Measurements from ENCODE around the gene LMO1. TPM values are rescaled to one million over a fixed set of nuclear protein-coding genes. Genes with fewer than 3 reads are reported as not detected.

LMO1 gene
- total RNA-seq, 1 experiment from 2014 or later, result 0.27 TPM

DNA sequence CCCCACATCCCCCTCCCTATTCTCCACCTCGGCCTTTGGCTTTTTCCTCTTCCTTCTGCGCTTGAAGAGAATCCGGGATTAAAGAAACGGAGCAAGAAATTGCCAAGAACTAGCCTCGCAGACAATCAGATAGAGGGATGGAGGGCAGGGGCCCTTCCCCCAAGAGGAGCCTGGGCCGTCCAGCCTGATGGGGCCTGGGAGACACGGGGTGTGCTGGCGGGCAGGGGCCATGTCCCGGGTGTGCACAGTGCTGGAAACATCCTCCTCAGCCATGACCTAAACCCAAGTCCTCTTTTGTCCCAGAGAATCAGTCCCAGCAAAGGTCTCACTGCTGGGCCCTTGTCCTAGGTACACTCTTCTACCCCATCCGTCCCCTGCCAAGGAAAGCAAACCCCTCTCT, 47.7 kb upstream of the LMO1 start:
- no peaks in the 10 kb centered on the region for H4K20me1 ChIP-seq (ENCODE audit: insufficient read depth)
- no peak overlapping the region for H3K27ac ChIP-seq (ENCODE audit: low read depth, low read length)
- POLR2A ChIA-PET, result no interaction called here
- H3K27me3 ChIP-seq (ENCODE audit: insufficient read depth, low read length), result no peaks in the 10 kb centered on the region
- RAD21 ChIA-PET (ENCODE audit: low non-redundant PET in 1 of 2, low total read pairs in 2 of 2, uncharacterized antibody in 2 of 2, unreplicated experiment in 2 of 2), result no interaction called here
- no TSS peak for BruUV-seq (replicated peaks)
- TF ChIP-seq SIN3A (IDR thresholded peaks at IDR 0.05; ENCODE audit: low read depth), result no peak
- TF ChIP-seq SP1 (IDR thresholded peaks at IDR 0.05; ENCODE audit: low read depth), result no peak
- no peak for TF ChIP-seq ZNF274 (IDR thresholded peaks at IDR 0.05; ENCODE audit: low read depth, low read length)
- TF ChIP-seq EZH2 (IDR thresholded peaks at IDR 0.05), result no peak
- TF ChIP-seq POLR2A (IDR thresholded peaks at IDR 0.05; ENCODE audit: borderline replicate concordance, extremely low read depth, insufficient read depth, insufficient read length), result no peak
- TF ChIP-seq ATF3 (IDR thresholded peaks at IDR 0.05), result no peak
- no peak for TF ChIP-seq TCF7L2 (IDR thresholded peaks at IDR 0.05; ENCODE audit: borderline replicate concordance, extremely low read depth, insufficient read depth, insufficient read length)
- TF ChIP-seq ZBTB33 (IDR thresholded peaks at IDR 0.05; ENCODE audit: extremely low read depth, insufficient replicate concordance, low read length), result no peak
- TF ChIP-seq ZFX (IDR thresholded peaks at IDR 0.05), result no peak
- TF ChIP-seq CBX3 (IDR thresholded peaks at IDR 0.05; ENCODE audit: low read depth), result no peak
- no peak for TF ChIP-seq RAD21 (IDR thresholded peaks at IDR 0.05; ENCODE audit: low read depth)
- no peak for TF ChIP-seq MAX (IDR thresholded peaks at IDR 0.05)
- TF ChIP-seq POLR2AphosphoS5 (IDR thresholded peaks at IDR 0.05; ENCODE audit: low read depth, low read length), result no peak
- no peak for TF ChIP-seq YY1 (IDR thresholded peaks at IDR 0.05; ENCODE audit: extremely low read depth, insufficient replicate concordance, low read depth, low read length)
- TF ChIP-seq EGR1 (IDR thresholded peaks at IDR 0.05; ENCODE audit: low read depth), result no peak
- no peak for TF ChIP-seq CTCF (IDR thresholded peaks at IDR 0.05 in 2 of 3, conservative IDR thresholded peaks at IDR 0.05 in 1 of 3; ENCODE audit: borderline replicate concordance in 1 of 3, insufficient read depth in 1 of 3, low read depth in 2 of 3, low read length in 2 of 3)
- no peak for TF ChIP-seq FOSL1 (IDR thresholded peaks at IDR 0.05; ENCODE audit: low read depth)
- TF ChIP-seq SRF (IDR thresholded peaks at IDR 0.05; ENCODE audit: low read depth), result no peak
- TF ChIP-seq, protein P1, sequence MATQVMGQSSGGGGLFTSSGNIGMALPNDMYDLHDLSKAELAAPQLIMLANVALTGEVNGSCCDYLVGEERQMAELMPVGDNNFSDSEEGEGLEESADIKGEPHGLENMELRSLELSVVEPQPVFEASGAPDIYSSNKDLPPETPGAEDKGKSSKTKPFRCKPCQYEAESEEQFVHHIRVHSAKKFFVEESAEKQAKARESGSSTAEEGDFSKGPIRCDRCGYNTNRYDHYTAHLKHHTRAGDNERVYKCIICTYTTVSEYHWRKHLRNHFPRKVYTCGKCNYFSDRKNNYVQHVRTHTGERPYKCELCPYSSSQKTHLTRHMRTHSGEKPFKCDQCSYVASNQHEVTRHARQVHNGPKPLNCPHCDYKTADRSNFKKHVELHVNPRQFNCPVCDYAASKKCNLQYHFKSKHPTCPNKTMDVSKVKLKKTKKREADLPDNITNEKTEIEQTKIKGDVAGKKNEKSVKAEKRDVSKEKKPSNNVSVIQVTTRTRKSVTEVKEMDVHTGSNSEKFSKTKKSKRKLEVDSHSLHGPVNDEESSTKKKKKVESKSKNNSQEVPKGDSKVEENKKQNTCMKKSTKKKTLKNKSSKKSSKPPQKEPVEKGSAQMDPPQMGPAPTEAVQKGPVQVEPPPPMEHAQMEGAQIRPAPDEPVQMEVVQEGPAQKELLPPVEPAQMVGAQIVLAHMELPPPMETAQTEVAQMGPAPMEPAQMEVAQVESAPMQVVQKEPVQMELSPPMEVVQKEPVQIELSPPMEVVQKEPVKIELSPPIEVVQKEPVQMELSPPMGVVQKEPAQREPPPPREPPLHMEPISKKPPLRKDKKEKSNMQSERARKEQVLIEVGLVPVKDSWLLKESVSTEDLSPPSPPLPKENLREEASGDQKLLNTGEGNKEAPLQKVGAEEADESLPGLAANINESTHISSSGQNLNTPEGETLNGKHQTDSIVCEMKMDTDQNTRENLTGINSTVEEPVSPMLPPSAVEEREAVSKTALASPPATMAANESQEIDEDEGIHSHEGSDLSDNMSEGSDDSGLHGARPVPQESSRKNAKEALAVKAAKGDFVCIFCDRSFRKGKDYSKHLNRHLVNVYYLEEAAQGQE (IDR thresholded peaks at IDR 0.05; ENCODE audit: low read depth), result no peak
- intact Hi-C loops (cut with micrococcal nuclease), result no loop called here
- no peaks in the 10 kb centered on the region for H3K36me3 ChIP-seq (ENCODE audit: control insufficient read depth in 1 of 2, insufficient read depth in 2 of 2, low read length in 2 of 2)
- CTCF ChIA-PET, result no interaction called here
- no peak overlapping the region for H3K4me2 ChIP-seq (ENCODE audit: low read length)
- H3K4me1 ChIP-seq (ENCODE audit: control insufficient read depth in 1 of 2, insufficient read depth in 2 of 2, low read length in 2 of 2), result no peaks in the 10 kb centered on the region
- no peak for DNase-seq (ENCODE audit: low read depth, low spot score)
- H3K9ac ChIP-seq (ENCODE audit: low read length), result no peak overlapping the region
- no peak overlapping the region for H2AFZ ChIP-seq (ENCODE audit: low read depth, low read length, poor library complexity, severe bottlenecking)
- no peaks in the 10 kb centered on the region for H3K9me3 ChIP-seq (ENCODE audit: control insufficient read depth in 1 of 2, insufficient read depth in 1 of 2, low read depth in 1 of 2, low read length in 2 of 2)
- H3K4me3 ChIP-seq (replicated peaks in 1 of 2; ENCODE audit: low read depth in 1 of 2, low read length in 2 of 2), result no peak overlapping the region
- no peak for ATAC-seq
- no peaks in the 10 kb centered on the region for H3K79me2 ChIP-seq (ENCODE audit: insufficient read depth, low read length)
- no peaks in the 10 kb centered on the region for H3K9me2 ChIP-seq (ENCODE audit: insufficient read depth)

All from HCT116 (cell line).